Mesodermal cell (in vitro differentiated cells): ENCODE results near the gene CRABP2.

Source experiments
- H3K27ac ChIP-seq: 2 replicates; pipeline ENCODE4 v1.7.0; 2013; ENCODE audit warnings: mild to moderate bottlenecking, low read depth, low read length, moderate library complexity; ENCODE audit not compliant: severe bottlenecking
- H3K36me3 ChIP-seq: 2 replicates; pipeline ENCODE4 v1.7.1; 2013; ENCODE audit warnings: mild to moderate bottlenecking, low read length, moderate library complexity; ENCODE audit not compliant: control insufficient read depth, insufficient read depth
- H3K4me1 ChIP-seq: one replicate; pipeline ENCODE4 v1.7.1; 2013; ENCODE audit warnings: mild to moderate bottlenecking, low read length; ENCODE audit not compliant: insufficient read depth, control insufficient read depth, poor library complexity, severe bottlenecking
- H3K4me3 ChIP-seq: 2 replicates; pipeline ENCODE4 v1.7.0; 2013; ENCODE audit warnings: low read length, control low read depth, mild to moderate bottlenecking; ENCODE audit not compliant: insufficient read depth, poor library complexity, severe bottlenecking; ENCODE audit errors: extremely low read depth
- H3K9me3 ChIP-seq: 2 replicates; pipeline ENCODE4 v1.7.1; 2013; ENCODE audit warnings: mild to moderate bottlenecking, low read length, moderate library complexity; ENCODE audit not compliant: control insufficient read depth
- WGBS, 2 experiments: methylation state at CpG; one replicate each; pipeline ENCODE4 v1.1.5; 2013; ENCODE audit warnings: missing lambda C conversion rate in 2 of 2; ENCODE audit not compliant: insufficient coverage in 2 of 2; 5-methylcytosine and 5-hydroxymethylcytosine counted together

The CRABP2 gene

DNA sequence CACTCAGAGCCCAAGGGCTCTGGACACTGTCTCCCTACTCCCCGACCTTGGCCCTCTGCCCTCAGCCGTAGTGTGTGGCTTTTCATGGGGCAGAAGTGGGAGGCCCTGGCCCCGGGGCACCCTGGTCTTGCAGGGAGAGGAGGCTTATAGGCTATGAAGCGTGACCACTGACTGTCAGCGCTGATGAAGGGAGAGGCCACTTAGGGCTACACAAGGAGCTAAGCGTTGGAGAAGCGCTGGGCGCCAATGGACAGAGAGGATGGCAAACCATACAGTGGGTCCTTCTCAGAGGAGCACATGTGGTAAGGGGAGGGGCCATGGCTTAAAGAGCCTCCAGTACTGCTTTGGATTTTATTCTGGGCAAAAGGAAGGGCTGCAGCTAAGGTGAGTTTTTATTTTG is 7.9 kb downstream of the CRABP2 start:
- no peak overlapping the region for H3K27ac ChIP-seq
- peaks cover 36% of the 10 kb centered on the region for H3K36me3 ChIP-seq
- H3K4me3 ChIP-seq: no peak overlapping the region
- no peaks in the 10 kb centered on the region for H3K9me3 ChIP-seq
- H3K4me1 ChIP-seq: peaks cover 35% of the 10 kb centered on the region
- 89 to 98% methylated on average over 5 to 8 of the region's 8 CpGs for WGBS, 2 experiments

DNA sequence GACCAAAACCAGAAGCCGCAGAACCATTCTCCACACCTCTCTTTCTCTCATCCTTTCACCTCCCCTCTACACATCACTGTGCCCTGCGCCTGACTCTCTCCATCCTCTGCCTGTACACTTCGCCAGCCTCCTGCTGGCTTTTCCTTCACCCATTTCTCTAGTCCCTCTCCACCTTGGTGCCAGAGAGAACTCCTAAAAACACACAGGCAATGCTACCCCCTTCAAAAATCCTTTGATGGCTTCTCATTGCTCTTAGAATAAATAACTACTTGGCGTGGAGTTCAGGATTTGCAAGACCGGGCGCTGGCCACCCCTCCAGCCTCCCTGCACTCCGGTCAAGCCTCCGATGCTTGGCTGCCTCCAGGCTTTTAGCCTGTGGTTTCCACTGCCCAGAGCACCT is 8.6 kb downstream of the CRABP2 start:
- Histone ChIP-seq H3K4me3 (no peak overlapping the region), H3K36me3 (peaks cover 36% of the 10 kb centered on the region), H3K9me3 (no peaks in the 10 kb centered on the region), H3K27ac (peak overlapping the region; percentile 33), H3K4me1 (peaks cover 40% of the 10 kb centered on the region)
- WGBS, 2 experiments: 95 to 100% methylated on average over 8 of the region's 8 CpGs

DNA sequence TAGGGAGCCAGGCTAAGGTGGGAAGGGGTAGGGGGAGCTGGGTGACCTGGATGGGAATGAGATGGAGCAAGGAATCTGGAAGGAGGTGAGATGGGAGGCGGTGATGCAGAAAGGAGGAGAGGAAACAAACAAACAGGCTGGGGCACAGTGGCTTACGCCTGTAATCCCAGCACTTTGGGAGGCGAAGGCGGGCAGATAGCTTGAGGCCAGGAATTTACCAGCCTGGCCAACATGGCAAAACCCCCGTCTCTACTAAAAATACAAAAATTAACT is 10.8 kb downstream of the CRABP2 start:
- WGBS, 2 experiments: 66 to 73% methylated on average over 4 to 5 of the region's 5 CpGs
- peaks cover 46% of the 10 kb centered on the region for H3K4me1 ChIP-seq
- peaks cover 20% of the 10 kb centered on the region for H3K36me3 ChIP-seq
- peak overlapping the region; percentile 76 for H3K27ac ChIP-seq
- H3K9me3 ChIP-seq: no peaks in the 10 kb centered on the region
- H3K4me3 ChIP-seq: no peak overlapping the region

DNA sequence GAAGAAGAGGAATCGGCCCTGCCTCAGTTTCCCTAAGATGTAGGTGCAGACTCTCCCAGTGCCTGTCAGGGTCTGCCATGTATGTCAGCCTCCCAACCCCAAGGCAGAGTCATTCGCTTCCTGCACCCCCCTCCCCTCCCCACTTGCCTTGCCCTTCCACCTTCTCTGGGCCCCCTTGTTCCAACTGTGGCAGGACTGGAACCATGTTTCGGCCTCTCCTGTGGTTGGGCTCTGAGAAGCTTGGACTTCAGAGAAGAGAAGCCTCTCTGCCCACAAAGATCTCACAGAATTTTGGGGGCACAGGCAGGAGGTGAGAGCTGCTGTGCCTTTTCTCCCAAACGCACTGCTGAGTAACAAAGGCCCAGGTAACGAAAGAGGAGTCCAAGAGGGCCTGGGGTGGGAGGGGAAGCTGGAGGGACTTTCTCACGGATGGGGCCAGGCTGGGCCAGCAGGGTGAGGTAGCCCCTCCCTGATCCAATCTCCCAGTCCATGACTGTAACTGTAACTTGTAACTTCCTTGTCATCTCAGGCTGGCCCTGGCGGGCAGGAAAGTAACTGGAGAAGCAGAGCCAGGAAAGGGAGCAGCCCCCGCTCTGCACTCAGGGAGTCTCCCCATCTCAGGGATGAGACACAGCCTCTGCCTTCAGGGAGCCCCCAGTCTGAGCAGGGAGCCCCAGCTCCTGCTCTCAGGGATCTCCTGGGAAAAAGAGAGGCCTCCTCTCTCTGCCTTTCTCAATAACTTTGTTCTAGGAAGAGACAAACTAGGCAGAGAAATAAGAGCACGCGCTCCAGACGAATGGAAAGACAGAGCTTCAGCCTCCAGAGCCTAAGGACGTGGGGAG is 11.3 kb downstream of the CRABP2 start:
- 46 to 49% methylated on average over 8 to 11 of the region's 12 CpGs for WGBS, 2 experiments
- Histone ChIP-seq H3K4me3 (no peak overlapping the region), H3K27ac (peak overlapping the region; percentile 76), H3K4me1 (peaks cover 46% of the 10 kb centered on the region), H3K9me3 (no peaks in the 10 kb centered on the region), H3K36me3 (peaks cover 14% of the 10 kb centered on the region)

- Histone ChIP-seq H3K36me3 (peaks cover 6% of the 10 kb centered on the region), H3K9me3 (no peaks in the 10 kb centered on the region), H3K4me3 (no peak overlapping the region), H3K27ac (peak overlapping the region; percentile 76), H3K4me1 (peaks cover 46% of the 10 kb centered on the region)
- 11 to 12% methylated on average over 14 to 16 of the region's 16 CpGs for WGBS, 2 experiments
Measured at GRCh38 chr1:156692925-156693847, 12.2 kb downstream of the CRABP2 start.

- WGBS, 2 experiments: 9 to 10% methylated on average over 11 to 12 of the region's 13 CpGs
- no peaks in the 10 kb centered on the region for H3K9me3 ChIP-seq
- H3K36me3 ChIP-seq: no peaks in the 10 kb centered on the region
- H3K4me1 ChIP-seq: peaks cover 46% of the 10 kb centered on the region
- no peak overlapping the region for H3K4me3 ChIP-seq
- H3K27ac ChIP-seq: peak overlapping the region; percentile 76
Measured at GRCh38 chr1:156692441-156692924, 12.9 kb downstream of the CRABP2 start.

DNA sequence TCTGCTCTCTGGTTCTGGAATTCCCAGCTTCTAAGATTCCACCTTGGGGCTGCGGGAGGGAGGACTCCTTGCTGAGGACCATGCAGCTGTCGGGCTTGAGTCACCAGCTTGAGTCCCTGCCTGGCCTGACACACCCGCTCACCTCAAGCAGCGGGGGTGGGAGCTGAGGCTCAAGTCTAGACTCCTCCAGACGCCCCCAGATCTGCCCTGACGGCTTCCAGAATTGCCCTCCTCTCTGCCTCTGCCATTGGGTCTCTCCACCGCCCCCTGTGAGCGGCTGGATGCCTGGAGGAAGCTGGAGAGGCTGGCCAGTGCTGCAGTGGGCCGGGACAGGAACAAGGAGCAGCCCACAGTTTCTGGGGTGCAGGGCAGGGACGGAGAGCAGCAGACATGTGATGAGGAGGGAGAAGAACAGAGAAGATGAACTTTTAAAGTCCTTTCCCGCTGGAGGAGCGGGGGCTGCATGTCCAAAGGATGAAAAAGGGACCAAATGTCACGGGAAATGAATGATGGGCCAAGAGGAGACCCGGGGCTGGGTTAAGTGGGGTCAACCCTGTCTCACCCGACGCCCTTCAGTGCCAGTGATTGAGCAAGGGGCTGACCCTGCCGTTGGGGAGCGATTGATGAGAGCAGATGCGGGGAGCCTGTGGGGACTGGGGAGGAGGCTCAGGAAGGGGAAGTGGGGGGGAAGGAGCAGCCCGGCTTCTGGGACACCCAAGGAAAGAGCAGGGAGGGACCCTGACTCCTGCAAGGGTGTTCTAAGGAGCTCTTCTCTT is 13.5 kb downstream of the CRABP2 start:
- WGBS, 2 experiments: 16 to 22% methylated on average over 15 to 16 of the region's 20 CpGs
- Histone ChIP-seq H3K4me3 (no peak overlapping the region), H3K36me3 (no peaks in the 10 kb centered on the region), H3K4me1 (peaks cover 46% of the 10 kb centered on the region), H3K9me3 (no peaks in the 10 kb centered on the region), H3K27ac (peak overlapping the region; percentile 76)

DNA sequence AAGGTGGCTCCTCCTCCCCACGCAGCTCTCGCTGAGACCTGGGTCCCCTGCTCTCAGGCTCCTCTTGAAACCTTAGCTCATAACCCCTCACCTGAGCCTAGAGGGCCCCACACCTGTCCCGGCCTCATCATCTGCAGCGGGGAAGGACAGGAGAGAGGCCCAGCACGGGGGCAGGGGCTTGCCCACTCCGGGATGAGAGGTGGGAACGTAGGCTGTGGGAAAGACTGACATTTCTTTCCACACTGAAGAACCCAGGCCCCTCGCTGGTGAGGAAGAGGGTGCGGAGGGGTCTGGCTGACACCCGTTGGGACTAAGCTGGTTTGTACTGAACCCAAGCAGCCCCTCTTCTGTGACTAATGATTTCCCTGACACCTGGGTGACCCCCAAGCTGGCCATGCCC is 14.2 kb downstream of the CRABP2 start:
- WGBS, 2 experiments: 33 to 72% methylated on average over 1 to 3 of the region's 10 CpGs
- no peak overlapping the region for H3K4me3 ChIP-seq
- H3K9me3 ChIP-seq: no peaks in the 10 kb centered on the region
- H3K36me3 ChIP-seq: no peaks in the 10 kb centered on the region
- H3K27ac ChIP-seq: peak overlapping the region; percentile 36
- peaks cover 46% of the 10 kb centered on the region for H3K4me1 ChIP-seq

DNA sequence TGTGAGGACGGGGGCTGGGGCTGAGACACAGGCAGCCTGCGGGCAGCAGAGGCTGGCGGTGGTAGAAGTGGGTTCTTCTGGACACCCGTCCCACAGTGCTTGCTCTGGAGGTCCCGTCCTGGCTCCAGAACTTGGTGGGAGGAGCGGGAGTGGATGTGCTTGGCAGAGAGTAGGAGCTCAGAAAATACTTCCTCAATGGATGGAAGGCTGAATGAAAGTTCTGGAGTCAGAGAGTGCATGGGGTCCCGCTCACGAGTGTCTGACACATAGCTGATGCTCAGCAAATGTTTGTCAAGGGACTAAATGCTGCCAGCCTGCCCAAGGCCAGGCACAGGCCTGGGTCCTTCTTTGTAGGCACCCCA is 14.7 kb downstream of the CRABP2 start:
- WGBS, 2 experiments: 64 to 74% methylated on average over 6 to 8 of the region's 8 CpGs
- Histone ChIP-seq H3K9me3 (no peaks in the 10 kb centered on the region), H3K4me1 (peaks cover 46% of the 10 kb centered on the region)

GRCh38 chr1:156689953-156690674 is 15.3 kb downstream of the CRABP2 start:
- no peaks in the 10 kb centered on the region for H3K36me3 ChIP-seq
- H3K9me3 ChIP-seq: no peaks in the 10 kb centered on the region
- H3K4me1 ChIP-seq: peaks cover 46% of the 10 kb centered on the region
- no peak overlapping the region for H3K4me3 ChIP-seq
- H3K27ac ChIP-seq: no peak overlapping the region
- WGBS, 2 experiments: 26 to 37% methylated on average over 6 to 9 of the region's 10 CpGs

More for the DNA sequence above, 14.7 kb downstream of the CRABP2 start:
- H3K36me3 ChIP-seq: no peaks in the 10 kb centered on the region
- no peak overlapping the region for H3K27ac ChIP-seq
- no peak overlapping the region for H3K4me3 ChIP-seq
